ENCODE data around the gene PNLDC1. TPM values are rescaled to one million over a fixed set of nuclear protein-coding genes. Genes with fewer than 3 reads are reported as not detected.

PNLDC1 gene, protein sequence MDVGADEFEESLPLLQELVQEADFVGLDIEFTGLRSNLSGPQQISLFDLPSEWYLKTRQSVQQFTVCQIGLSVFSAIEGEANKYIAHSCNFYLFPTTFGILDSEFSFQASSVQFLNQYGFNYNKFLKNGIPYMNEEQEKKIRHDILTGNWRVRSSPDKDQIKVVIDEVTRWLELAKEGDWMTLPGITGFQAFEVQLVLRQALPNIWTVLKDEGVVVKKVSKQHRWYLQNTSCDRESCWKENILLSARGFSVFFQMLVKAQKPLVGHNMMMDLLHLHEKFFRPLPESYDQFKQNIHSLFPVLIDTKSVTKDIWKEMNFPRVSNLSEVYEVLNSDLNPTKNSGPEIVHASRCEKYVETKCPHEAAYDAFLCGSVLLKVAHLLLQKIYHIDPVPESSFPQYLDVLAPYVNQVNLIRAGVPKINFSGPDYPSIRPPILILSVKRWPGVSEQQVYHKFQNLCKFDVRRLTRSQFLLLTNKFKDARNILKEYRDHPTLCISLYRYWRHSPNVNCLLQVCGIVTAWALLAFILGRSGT
- not detected for total RNA-seq

DNA sequence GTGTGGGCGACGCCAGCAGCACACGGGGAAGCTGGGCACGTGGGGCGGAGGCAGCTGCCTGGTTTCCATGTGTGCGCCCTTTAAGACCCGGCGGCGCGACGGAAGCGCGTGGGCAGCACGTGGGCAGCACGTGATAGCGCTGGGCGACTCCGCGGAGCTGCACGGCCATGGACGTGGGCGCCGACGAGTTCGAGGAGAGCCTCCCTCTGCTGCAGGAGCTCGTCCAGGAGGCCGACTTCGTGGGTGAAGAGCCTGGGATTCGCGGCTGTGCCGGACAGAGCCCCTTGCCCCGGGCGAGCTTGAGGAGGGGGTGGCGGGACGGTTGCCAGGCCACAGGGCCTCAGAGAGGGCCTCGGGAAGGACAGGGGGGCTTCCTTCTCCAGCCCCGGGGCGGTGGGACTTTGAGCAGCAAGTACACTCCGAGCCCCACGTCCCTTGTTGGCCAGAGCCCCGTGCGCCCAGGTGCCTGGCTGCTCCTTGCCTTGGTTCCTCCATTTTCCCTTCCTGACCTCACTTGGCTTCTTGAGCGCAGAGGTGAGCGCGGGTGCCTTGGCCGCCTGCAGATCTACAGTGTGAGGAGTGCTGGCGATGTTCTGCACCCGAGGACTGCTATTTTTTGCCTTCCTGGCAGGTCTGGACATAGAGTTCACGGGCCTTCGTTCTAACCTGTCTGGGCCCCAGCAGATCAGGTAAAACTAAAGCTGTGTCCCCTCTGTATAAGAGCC is at the start of gene PNLDC1:
TSS of gene PNLDC1 (plus strand) at position 136 of the 725 bp plus-strand sequence. CDS start at position 168, 32 bp downstream.
- TF ChIP-seq POLR2A (IDR thresholded peaks at IDR 0.05): no peak
- TF ChIP-seq, protein P1, sequence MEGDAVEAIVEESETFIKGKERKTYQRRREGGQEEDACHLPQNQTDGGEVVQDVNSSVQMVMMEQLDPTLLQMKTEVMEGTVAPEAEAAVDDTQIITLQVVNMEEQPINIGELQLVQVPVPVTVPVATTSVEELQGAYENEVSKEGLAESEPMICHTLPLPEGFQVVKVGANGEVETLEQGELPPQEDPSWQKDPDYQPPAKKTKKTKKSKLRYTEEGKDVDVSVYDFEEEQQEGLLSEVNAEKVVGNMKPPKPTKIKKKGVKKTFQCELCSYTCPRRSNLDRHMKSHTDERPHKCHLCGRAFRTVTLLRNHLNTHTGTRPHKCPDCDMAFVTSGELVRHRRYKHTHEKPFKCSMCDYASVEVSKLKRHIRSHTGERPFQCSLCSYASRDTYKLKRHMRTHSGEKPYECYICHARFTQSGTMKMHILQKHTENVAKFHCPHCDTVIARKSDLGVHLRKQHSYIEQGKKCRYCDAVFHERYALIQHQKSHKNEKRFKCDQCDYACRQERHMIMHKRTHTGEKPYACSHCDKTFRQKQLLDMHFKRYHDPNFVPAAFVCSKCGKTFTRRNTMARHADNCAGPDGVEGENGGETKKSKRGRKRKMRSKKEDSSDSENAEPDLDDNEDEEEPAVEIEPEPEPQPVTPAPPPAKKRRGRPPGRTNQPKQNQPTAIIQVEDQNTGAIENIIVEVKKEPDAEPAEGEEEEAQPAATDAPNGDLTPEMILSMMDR (IDR thresholded peaks at IDR 0.05 in 4 of 5, conservative IDR thresholded peaks at IDR 0.05 in 1 of 5): no peak
- Histone ChIP-seq H3K9me3 (no peaks in the 10 kb centered on the region), H3K27ac (no peak within 1 kb of the TSS), H3K4me1 (no peaks in the 10 kb centered on the region), H3K27me3 (no peaks in the 10 kb centered on the region), H3K4me3 (no peak within 1 kb of the TSS), H3K36me3 (peaks cover 0 to 34% of the 10 kb centered on the region in 2 donors)
- intact Hi-C loops (cut with DNase I; ENCODE audit: low total_unique reads): no loop called here
- ATAC-seq: no peak
- DNase-seq: no peak
- in situ Hi-C loops (cut with MboI; ENCODE audit: low sequenced_read_pairs in 4 of 4): no loop called here

DNA sequence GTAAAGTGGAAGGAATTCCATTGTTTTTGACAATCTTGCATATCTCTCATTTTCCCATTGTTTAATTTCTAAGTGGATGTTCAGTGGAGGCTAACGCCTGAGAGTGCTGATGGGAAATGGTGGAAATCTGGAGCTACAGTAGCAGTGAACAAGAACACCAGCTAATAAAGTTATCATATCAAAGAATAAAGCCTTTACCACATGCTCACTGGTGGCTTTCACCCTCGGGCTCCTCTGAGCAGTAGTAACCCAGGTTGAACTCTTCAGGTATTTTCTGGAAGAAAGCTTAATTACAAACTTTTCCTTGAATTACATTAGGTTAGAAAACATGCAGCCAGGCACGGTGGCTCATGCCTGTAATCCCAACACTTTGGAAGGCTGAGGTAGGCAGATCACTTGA is 48.6 kb upstream of the PNLDC1 start:
- Histone ChIP-seq H3K9me3 (no peaks in the 10 kb centered on the region), H3K27ac (no peak overlapping the region), H3K4me3 (no peak overlapping the region), H3K27me3 (no peaks in the 10 kb centered on the region), H3K4me1 (peaks cover 0 to 5% of the 10 kb centered on the region in 2 donors), H3K36me3 (peaks cover 5 to 92% of the 10 kb centered on the region in 2 donors)
- intact Hi-C loops (cut with DNase I; ENCODE audit: low total_unique reads) (no loop called here), in situ Hi-C loops (cut with MboI; ENCODE audit: low sequenced_read_pairs in 4 of 4) (no loop called here)
- no peak for TF ChIP-seq POLR2A (IDR thresholded peaks at IDR 0.05)
- TF ChIP-seq, protein P1 (IDR thresholded peaks at IDR 0.05 in 4 of 5, conservative IDR thresholded peaks at IDR 0.05 in 1 of 5): no peak
- DNase-seq: no peak
- no peak for ATAC-seq

DNA sequence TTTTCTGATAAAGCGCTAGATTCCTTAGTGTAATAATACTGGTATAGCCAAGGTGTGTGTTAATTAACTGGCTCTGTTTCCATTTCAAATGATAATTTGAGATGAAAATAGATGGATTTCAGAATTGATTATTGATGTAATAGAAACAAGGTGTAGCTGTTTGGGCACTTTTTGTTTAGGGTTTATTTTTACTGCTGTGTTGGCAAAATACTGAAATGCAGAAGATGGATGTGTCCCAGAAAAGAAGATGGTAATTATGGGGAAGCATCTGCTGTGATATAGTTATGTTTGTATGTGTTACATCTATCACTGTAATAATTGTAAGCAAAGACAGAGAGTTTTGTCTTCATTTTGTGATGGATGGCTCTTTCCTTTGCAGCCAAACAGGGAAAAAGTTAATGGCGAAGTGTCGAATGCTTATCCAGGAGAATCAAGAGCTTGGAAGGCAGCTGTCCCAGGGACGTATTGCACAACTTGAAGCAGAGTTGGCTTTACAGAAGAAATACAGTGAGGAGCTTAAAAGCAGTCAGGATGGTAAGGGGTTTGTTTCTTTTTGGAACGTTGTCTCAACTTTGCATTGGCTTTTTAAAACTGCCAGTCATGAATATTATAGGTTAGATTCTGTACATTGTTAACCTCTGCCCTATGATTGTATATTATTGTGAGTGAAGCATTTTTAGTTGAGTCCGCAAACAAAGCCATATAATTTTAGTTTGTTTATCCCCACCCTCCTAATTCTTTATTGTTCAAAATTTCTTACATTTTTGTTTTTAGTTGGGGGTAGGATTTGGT is 46.8 kb upstream of the PNLDC1 start:
- no peaks in the 10 kb centered on the region for H3K9me3 ChIP-seq
- intact Hi-C loops (cut with DNase I; ENCODE audit: low total_unique reads) (no loop called here), in situ Hi-C loops (cut with MboI; ENCODE audit: low sequenced_read_pairs in 4 of 4) (no loop called here)
- H3K4me1 ChIP-seq: peaks cover 0 to 5% of the 10 kb centered on the region in 2 donors
- peak overlapping the region in 1 of 4 donors; percentile 2 for H3K27ac ChIP-seq
- peaks cover 0 to 92% of the 10 kb centered on the region in 2 donors for H3K36me3 ChIP-seq
- peak in 1 of 2 donors; percentile 69 for ATAC-seq
- H3K27me3 ChIP-seq: no peaks in the 10 kb centered on the region
- DNase-seq: no peak
- TF ChIP-seq POLR2A (IDR thresholded peaks at IDR 0.05): no peak
- TF ChIP-seq, protein P1 (IDR thresholded peaks at IDR 0.05 in 4 of 5, conservative IDR thresholded peaks at IDR 0.05 in 1 of 5): no peak
- H3K4me3 ChIP-seq: no peak overlapping the region

DNA sequence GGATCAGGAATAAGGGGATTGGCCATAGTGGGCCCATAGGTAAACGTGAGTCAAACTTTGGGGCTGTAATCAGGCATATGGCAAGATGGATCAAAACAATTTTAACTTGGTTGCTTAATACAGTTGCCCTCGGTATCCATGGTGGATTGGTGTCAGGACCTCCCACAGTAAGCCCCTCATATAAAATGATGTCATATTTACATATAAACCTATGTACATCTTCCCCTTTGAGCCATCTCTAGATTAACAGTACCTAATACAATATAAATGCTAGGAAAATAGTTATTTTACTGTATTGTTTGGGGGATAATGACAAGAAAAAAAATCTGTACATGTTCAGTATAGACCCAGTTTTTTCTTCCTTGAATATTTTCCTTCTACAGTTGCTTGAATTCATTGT is 45.7 kb upstream of the PNLDC1 start:
- DNase-seq: no peak
- H3K4me1 ChIP-seq: peaks cover 0 to 5% of the 10 kb centered on the region in 2 donors
- intact Hi-C loops (cut with DNase I; ENCODE audit: low total_unique reads): no loop called here
- no peak for ATAC-seq
- H3K36me3 ChIP-seq: peaks cover 0 to 87% of the 10 kb centered on the region in 2 donors
- no peak overlapping the region for H3K4me3 ChIP-seq
- H3K27me3 ChIP-seq: no peaks in the 10 kb centered on the region
- in situ Hi-C loops (cut with MboI; ENCODE audit: low sequenced_read_pairs in 4 of 4): no loop called here
- H3K9me3 ChIP-seq: no peaks in the 10 kb centered on the region
- TF ChIP-seq POLR2A (IDR thresholded peaks at IDR 0.05): no peak
- TF ChIP-seq, protein P1 (IDR thresholded peaks at IDR 0.05 in 4 of 5, conservative IDR thresholded peaks at IDR 0.05 in 1 of 5): no peak
- H3K27ac ChIP-seq: peak overlapping the region in 1 of 4 donors; percentile 44
